OCI-LY7 (cell line): Measurements from ENCODE around the gene OR4F6. TPM values are rescaled to one million over a fixed set of nuclear protein-coding genes. Genes with fewer than 3 reads are reported as not detected.
"Not testable (repeated sequence)": the region's sequence is repeated elsewhere in the genome, so short reads cannot be mapped to it uniquely, and the experiment has no call there.

Experiments
- BruUV-seq: library from RNA; stranded (reverse); fragments of 400-500 nt; replicated peaks from 2 replicates; lab custom pipeline; 2021; lab: Mats Ljungman, UMichigan
- CTCF ChIA-PET: fragments of 300-600 bp; sonication (Branson Sonifier 250); formaldehyde crosslinking; loops from one replicate; lab custom pipeline; 2022; ENCODE audit warnings: antibody characterized with exemption; ENCODE audit not compliant: unreplicated experiment; lab: Charles Lee
- POLR2A ChIA-PET: fragments of 300-600 bp; sonication (Branson Sonifier 250); formaldehyde crosslinking; loops from one replicate; lab custom pipeline; 2022; ENCODE audit warnings: antibody characterized with exemption; lab: Charles Lee
- DNase-seq: peaks from one replicate; pipeline ENCODE4 v3.0.0-alpha.2; 2015; ENCODE audit warnings: low spot score
- H2AFZ ChIP-seq: fragments of 200-600 bp; sonication (generic), shearing (Covaris generic); 2 replicates; pipeline ENCODE4 v1.6.1; 2014; ENCODE audit warnings: mild to moderate bottlenecking, antibody characterized with exemption, low read length, moderate library complexity
- H3K27ac ChIP-seq: fragments of 200-600 bp; sonication (generic); 2 replicates; pipeline ENCODE4 v1.5.1; 2014; ENCODE audit warnings: mixed run types, low read depth, mild to moderate bottlenecking, moderate library complexity, low read length, inconsistent platforms; ENCODE audit not compliant: poor library complexity, severe bottlenecking
- H3K36me3 ChIP-seq: fragments of 200-600 bp; sonication (generic); 2 replicates; pipeline ENCODE4 v1.6.1; 2014; ENCODE audit warnings: mild to moderate bottlenecking, antibody characterized with exemption, low read length, moderate library complexity, mixed read lengths; ENCODE audit not compliant: insufficient read depth
- H3K4me1 ChIP-seq: fragments of 200-600 bp; sonication (generic); 2 replicates; pipeline ENCODE4 v1.5.1; 2014; ENCODE audit warnings: mild to moderate bottlenecking, low read length; ENCODE audit not compliant: insufficient read depth, poor library complexity, severe bottlenecking
- H3K4me2 ChIP-seq: fragments of 200-600 bp; sonication (generic); 2 replicates; pipeline ENCODE4 v1.6.1; 2014; ENCODE audit warnings: mild to moderate bottlenecking, low read length
- H3K4me3 ChIP-seq: fragments of 200-600 bp; sonication (generic); 2 replicates; pipeline ENCODE4 v1.5.1; 2014; ENCODE audit warnings: mild to moderate bottlenecking, low read depth, low read length; ENCODE audit not compliant: poor library complexity, severe bottlenecking
- H3K79me2 ChIP-seq: fragments of 200-600 bp; sonication (generic); 2 replicates; pipeline ENCODE4 v1.6.1; 2016; ENCODE audit warnings: low read depth, mild to moderate bottlenecking, low read length, moderate library complexity, mixed read lengths; ENCODE audit not compliant: insufficient read depth
- H3K9me2 ChIP-seq: fragments of 200-600 bp; sonication (generic); 2 replicates; pipeline ENCODE4 v1.6.1; 2016; ENCODE audit warnings: mild to moderate bottlenecking, low read length, mixed read lengths; ENCODE audit not compliant: insufficient read depth
- H3K9me3 ChIP-seq: fragments of 200-600 bp; sonication (generic); 2 replicates; pipeline ENCODE4 v1.6.1; 2014; ENCODE audit warnings: mild to moderate bottlenecking, mixed run types, low read length, mixed read lengths
- H4K20me1 ChIP-seq: fragments of 200-600 bp; sonication (generic); 2 replicates; pipeline ENCODE4 v1.6.1; 2014; ENCODE audit warnings: mild to moderate bottlenecking, antibody characterized with exemption, low read length, moderate library complexity, mixed read lengths; ENCODE audit not compliant: insufficient read depth
- CTCF ChIP-seq: fragments of 200-600 bp; sonication (generic); conservative IDR thresholded peaks from 2 replicates; pipeline ENCODE4 v1.5.1; 2014; ENCODE audit warnings: mild to moderate bottlenecking, antibody characterized with exemption, low read length, moderate library complexity, mixed read lengths
- EZH2phosphoT487 ChIP-seq: fragments of 200-600 bp; sonication (generic); IDR thresholded peaks from 2 replicates; pipeline ENCODE4 v1.6.1; 2018; ENCODE audit warnings: low read depth, borderline replicate concordance, mild to moderate bottlenecking, mixed run types, antibody characterized with exemption, low read length, moderate library complexity, mixed read lengths
- intact Hi-C: fragments of 100-400 bp; cut with micrococcal nuclease; formaldehyde crosslinking; loops from one replicate; pipeline ENCODE4 v1.10.0; 2022; ENCODE audit not compliant: unreplicated experiment
- total RNA-seq, 2 experiments: library from RNA; depleted of rRNA in 1 of 2; stranded (reverse); fragments of >200 nt in 1 of 2; shearing (Covaris generic) in 1 of 2; gene quantifications; 2 replicates each; pipeline ENCODE4 v1.2.3, GENCODE V29; 2014 to 2022

The OR4F6 gene
- total RNA-seq, 2 experiments from 2014 or later: not detected

GRCh38 chr15:101765772-101766456 lies 37.4 kb upstream of the OR4F6 start:
- POLR2A ChIA-PET: no interaction called here
- no peak overlapping the region for H3K4me2 ChIP-seq
- TF ChIP-seq CTCF (no peak), EZH2phosphoT487 (no peak)
- no peaks in the 10 kb centered on the region for H4K20me1 ChIP-seq
- H3K4me3 ChIP-seq: no peak overlapping the region
- CTCF ChIA-PET: no interaction called here
- no TSS peak for BruUV-seq
- no peaks in the 10 kb centered on the region for H3K79me2 ChIP-seq
- H3K4me1 ChIP-seq: no peaks in the 10 kb centered on the region
- no peaks in the 10 kb centered on the region for H3K9me2 ChIP-seq
- H3K27ac ChIP-seq: no peak overlapping the region
- DNase-seq: no peak
- H3K9me3 ChIP-seq: no peaks in the 10 kb centered on the region
- intact Hi-C loops: no loop called here
- H3K36me3 ChIP-seq: no peaks in the 10 kb centered on the region
- no peak overlapping the region for H2AFZ ChIP-seq

GRCh38 chr15:101767083-101767640 lies 36.1 kb upstream of the OR4F6 start:
- H3K36me3 ChIP-seq, DNase-seq, H3K9me2 ChIP-seq, BruUV-seq, H3K9me3 ChIP-seq, H2AFZ ChIP-seq, H3K4me2 ChIP-seq, CTCF ChIA-PET, H3K4me1 ChIP-seq, H3K79me2 ChIP-seq, intact Hi-C loops, H3K4me3 ChIP-seq, POLR2A ChIA-PET, H3K27ac ChIP-seq, H4K20me1 ChIP-seq: not testable (repeated sequence)

DNA sequence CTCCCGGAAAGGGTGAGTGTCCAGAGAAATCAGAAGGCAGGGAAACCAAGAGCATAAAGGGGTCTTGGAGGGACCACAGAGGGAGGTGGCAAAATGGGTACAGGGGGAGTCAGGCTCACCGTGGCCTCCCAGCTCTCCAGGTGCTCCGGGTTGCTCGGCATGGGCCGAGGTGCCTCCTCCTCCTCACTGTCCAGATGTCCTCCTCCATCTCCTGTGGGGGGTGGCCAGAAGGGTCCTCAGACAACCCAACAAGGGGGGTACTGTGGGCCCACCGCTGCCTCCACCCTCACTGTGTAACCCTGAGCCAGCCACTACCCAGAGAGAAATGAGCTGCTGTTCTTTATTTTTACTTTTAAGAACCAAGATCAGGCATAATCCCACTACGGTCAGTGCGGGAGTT lies 30.4 kb upstream of the OR4F6 start:
- intact Hi-C loops: no loop called here
- DNase-seq: no peak
- Histone ChIP-seq H3K36me3 (no peaks in the 10 kb centered on the region), H3K4me1 (no peaks in the 10 kb centered on the region), H2AFZ (no peak overlapping the region), H4K20me1 (no peaks in the 10 kb centered on the region), H3K9me2 (no peaks in the 10 kb centered on the region), H3K79me2 (no peaks in the 10 kb centered on the region), H3K27ac (no peak overlapping the region), H3K9me3 (no peaks in the 10 kb centered on the region), H3K4me2 (no peak overlapping the region), H3K4me3 (no peak overlapping the region)
- ChIA-PET CTCF (no interaction called here), POLR2A (no interaction called here)
- no TSS peak for BruUV-seq
- no peak for TF ChIP-seq EZH2phosphoT487
- no peak for TF ChIP-seq CTCF
